Transverse colon (tissue), 4 donors: ENCODE results near the gene IPO5. TPM values are rescaled to one million over a fixed set of nuclear protein-coding genes. Genes with fewer than 3 reads are reported as not detected.

Source experiments
- DNase-seq: peaks from one replicate; pipeline ENCODE4 v3.0.0-alpha.2; 2019
- H3K27ac ChIP-seq, 4 donors: fragments of 200-600 bp; sonication (generic); 2 replicates each; pipeline ENCODE4 v1.5.1; 2016 to 2018; ENCODE audit warnings: inconsistent platforms in 4 of 4
- H3K27me3 ChIP-seq: fragments of 200-600 bp; sonication (generic); 2 replicates; pipeline ENCODE4 v1.5.1; 2017; ENCODE audit warnings: inconsistent platforms
- H3K36me3 ChIP-seq, 4 donors: fragments of 200-600 bp; sonication (generic); 2 replicates each; pipeline ENCODE4 v1.5.1; 2017 to 2019; ENCODE audit warnings: inconsistent platforms in 4 of 4
- H3K4me1 ChIP-seq, 4 donors: fragments of 200-600 bp; sonication (generic); 2 replicates each; pipeline ENCODE4 v1.5.1; 2017 to 2020; ENCODE audit warnings: inconsistent platforms in 4 of 4
- H3K4me3 ChIP-seq, 4 donors: fragments of 200-600 bp; sonication (generic); 1 replicate in 1 of 4; 2 replicates in 3 of 4; pipeline versions ENCODE4 v1.5.1 to v1.6.1; 2017 to 2019; ENCODE audit warnings: inconsistent platforms in 4 of 4
- H3K9me3 ChIP-seq, 2 donors: fragments of 200-600 bp; sonication (generic); 2 replicates each; pipeline ENCODE4 v1.5.1; 2017 to 2019; ENCODE audit warnings: inconsistent platforms in 2 of 2
- EP300 ChIP-seq: sonication (generic); formaldehyde crosslinking; IDR thresholded peaks from one replicate; pipeline ENCODE4 v1.6.1; 2017; ENCODE audit warnings: antibody characterized with exemption, low read depth
- POLR2A ChIP-seq: fragments of 450-650 bp; IDR thresholded peaks from one replicate; pipeline ENCODE4 v1.6.1; 2016; ENCODE audit warnings: antibody characterized with exemption, mild to moderate bottlenecking, moderate library complexity
- POLR2AphosphoS5 ChIP-seq, 3 donors: sonication (generic); formaldehyde crosslinking; IDR thresholded peaks; one replicate each; pipeline ENCODE4 v1.6.1; 2016; ENCODE audit warnings: antibody characterized with exemption in 3 of 3
- WGBS, 2 donors: methylation state at CpG; one replicate each; pipeline ENCODE4 v1.1.5; 2018; ENCODE audit warnings: low coverage in 1 of 2; 5-methylcytosine and 5-hydroxymethylcytosine counted together
- in situ Hi-C, 4 donors: fragments of 200-750 bp; cut with MboI; loops; one replicate each; pipeline versions ENCODE4 v1.15.0 to v1.15.1; 2017; ENCODE audit warnings: low sequenced_read_pairs in 3 of 4, low pct_ligation_motif_present in 1 of 4, low pct_unique_long_range_greater_than_20kb in 1 of 4
- intact Hi-C: fragments of 100-400 bp; cut with DNase I; formaldehyde crosslinking; loops from one replicate; pipeline ENCODE4 v1.15.1; 2023; ENCODE audit warnings: low total_unique reads
- total RNA-seq, 4 donors: library from RNA; depleted of rRNA; stranded (reverse); fragments of >200 nt; gene quantifications; one replicate each; pipeline ENCODE4 v1.1.0, GENCODE V29; 2016
- TF ChIP-seq, protein P1 (sequence below), 5 experiments: fragments of 200-600 bp in 3 of 5; fragments of 450-650 bp in 2 of 5; sonication (generic) in 3 of 5; IDR thresholded peaks; 1 replicate in 2 of 5; 2 replicates in 3 of 5; pipeline ENCODE4 v1.5.1; 2016 to 2017; ENCODE audit warnings: antibody characterized with exemption in 5 of 5, inconsistent platforms in 3 of 5, mild to moderate bottlenecking in 2 of 5, moderate library complexity in 1 of 5

The IPO5 gene
- total RNA-seq, 4 donors from 2014 or later = 18.3 to 114 (median 51.9) TPM

DNA sequence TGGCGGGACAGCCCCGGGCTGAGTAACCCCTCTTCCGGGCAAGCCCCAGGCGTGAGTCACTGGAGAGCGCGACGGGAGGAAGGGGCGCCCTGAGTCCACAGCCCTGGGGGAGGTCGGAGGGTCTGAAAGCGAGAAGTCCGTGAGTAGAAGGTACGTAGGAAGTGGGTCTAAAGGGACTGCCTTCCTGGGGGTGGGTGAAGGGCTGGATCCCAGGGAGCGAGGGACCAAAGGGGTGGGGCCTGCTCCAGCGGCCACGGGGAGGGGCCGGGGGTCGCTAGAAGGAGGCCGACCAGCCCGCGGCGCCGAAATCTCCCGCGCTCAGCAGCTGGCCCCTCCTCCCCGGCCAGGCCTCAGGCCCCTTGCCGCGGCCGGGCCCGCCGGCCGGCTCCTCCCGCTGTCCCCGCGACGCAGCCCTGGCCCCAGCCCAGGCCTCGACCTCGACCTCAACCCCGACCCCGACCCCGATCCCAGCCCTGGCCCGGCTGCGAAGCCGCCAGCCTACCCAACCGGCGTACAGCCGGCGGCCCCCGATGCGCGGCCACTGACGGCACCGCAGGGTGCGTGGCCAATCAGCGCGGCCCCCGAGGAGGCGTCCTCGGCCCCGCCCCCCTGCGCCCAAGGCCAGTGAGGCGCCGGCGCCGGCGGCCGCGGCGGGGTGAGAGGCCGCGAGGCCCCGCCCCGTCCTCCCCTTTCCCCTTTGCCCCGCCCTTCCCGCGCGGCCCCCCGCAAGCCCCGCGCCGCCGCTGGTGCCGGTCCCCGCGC lies 22.6 kb downstream of the IPO5 start:
- Histone ChIP-seq H3K9me3 (no peaks in the 10 kb centered on the region), H3K4me3 (peak overlapping the region; percentile 55 to 93 (median 73)), H3K27me3 (no peaks in the 10 kb centered on the region), H3K27ac (peak overlapping the region; percentile 86 to 96 (median 94)), H3K4me1 (peaks cover 10 to 29% (median 25%) of the 10 kb centered on the region in 4 donors), H3K36me3 (no peaks in the 10 kb centered on the region)
- in situ Hi-C loops = no loop called here
- TF ChIP-seq, protein P1, sequence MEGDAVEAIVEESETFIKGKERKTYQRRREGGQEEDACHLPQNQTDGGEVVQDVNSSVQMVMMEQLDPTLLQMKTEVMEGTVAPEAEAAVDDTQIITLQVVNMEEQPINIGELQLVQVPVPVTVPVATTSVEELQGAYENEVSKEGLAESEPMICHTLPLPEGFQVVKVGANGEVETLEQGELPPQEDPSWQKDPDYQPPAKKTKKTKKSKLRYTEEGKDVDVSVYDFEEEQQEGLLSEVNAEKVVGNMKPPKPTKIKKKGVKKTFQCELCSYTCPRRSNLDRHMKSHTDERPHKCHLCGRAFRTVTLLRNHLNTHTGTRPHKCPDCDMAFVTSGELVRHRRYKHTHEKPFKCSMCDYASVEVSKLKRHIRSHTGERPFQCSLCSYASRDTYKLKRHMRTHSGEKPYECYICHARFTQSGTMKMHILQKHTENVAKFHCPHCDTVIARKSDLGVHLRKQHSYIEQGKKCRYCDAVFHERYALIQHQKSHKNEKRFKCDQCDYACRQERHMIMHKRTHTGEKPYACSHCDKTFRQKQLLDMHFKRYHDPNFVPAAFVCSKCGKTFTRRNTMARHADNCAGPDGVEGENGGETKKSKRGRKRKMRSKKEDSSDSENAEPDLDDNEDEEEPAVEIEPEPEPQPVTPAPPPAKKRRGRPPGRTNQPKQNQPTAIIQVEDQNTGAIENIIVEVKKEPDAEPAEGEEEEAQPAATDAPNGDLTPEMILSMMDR (IDR thresholded peaks at IDR 0.05) = peak in 1 of 5 experiments; percentile 14
- no peak for TF ChIP-seq EP300
- TF ChIP-seq POLR2A = peak; percentile 67
- TF ChIP-seq POLR2AphosphoS5 (IDR thresholded peaks at IDR 0.05) = peak; percentile 44 to 93 (median 89)
- intact Hi-C loops = no loop called here
- 0 to 2% methylated on average over 29 to 34 of the region's 84 CpGs for WGBS, 2 donors
- peak; percentile 93 for DNase-seq

DNA sequence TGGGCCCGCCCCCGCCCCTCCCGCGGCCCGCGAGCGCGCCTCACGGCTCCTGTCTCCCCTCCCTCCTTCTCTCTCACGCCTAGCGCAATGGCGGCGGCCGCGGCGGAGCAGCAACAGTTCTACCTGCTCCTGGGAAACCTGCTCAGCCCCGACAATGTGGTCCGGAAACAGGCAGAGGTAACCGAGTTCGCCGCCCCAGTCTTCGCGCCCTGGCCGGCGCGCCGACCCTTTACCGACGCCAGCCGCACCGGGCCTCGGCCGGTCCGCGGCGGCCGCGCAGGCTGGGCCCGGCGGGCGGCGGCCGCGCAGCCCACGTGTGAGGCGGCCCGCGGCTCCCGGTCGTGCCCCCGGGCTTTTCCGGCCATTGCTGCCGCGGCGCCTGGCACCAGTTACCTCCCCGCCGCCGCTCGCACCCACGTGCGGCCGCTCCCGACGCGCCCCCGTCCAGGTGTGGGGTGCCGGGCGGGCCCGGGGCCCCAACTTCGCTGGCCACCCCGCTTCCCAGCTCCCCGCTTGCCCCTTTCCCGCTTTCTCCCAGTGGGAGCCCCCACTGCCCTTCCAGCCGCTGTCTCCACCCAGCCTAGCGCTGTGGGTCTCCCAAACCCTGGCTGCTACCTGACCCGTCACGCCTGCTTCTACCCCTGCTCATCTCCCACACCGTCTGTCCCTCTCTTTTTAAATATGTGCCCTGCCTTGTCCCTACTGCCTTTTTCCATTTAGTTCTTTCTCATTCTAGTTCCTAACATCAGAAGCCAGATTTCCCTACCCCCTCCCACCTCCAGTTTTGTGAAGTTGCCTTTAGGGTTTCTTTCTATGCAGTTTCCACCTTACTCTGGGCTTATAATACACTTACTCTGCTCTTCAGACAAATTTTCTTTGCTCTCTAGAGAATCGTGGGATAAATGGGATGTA lies 23.4 kb downstream of the IPO5 start:
- intact Hi-C loops = no loop called here
- H3K4me1 ChIP-seq = peaks cover 10 to 30% (median 25%) of the 10 kb centered on the region in 4 donors
- H3K27ac ChIP-seq = peak overlapping the region; percentile 86 to 96 (median 94)
- 1 to 2% methylated on average over 6 to 19 of the region's 79 CpGs for WGBS, 2 donors
- in situ Hi-C loops = no loop called here
- DNase-seq = peak; percentile 16
- peak overlapping the region; percentile 56 to 96 (median 92) for H3K4me3 ChIP-seq
- no peak for TF ChIP-seq POLR2AphosphoS5 (IDR thresholded peaks at IDR 0.05)
- no peak for TF ChIP-seq POLR2A
- no peak for TF ChIP-seq EP300
- TF ChIP-seq, protein P1 (IDR thresholded peaks at IDR 0.05) = no peak
- no peaks in the 10 kb centered on the region for H3K9me3 ChIP-seq
- H3K36me3 ChIP-seq = no peaks in the 10 kb centered on the region
- no peaks in the 10 kb centered on the region for H3K27me3 ChIP-seq

DNA sequence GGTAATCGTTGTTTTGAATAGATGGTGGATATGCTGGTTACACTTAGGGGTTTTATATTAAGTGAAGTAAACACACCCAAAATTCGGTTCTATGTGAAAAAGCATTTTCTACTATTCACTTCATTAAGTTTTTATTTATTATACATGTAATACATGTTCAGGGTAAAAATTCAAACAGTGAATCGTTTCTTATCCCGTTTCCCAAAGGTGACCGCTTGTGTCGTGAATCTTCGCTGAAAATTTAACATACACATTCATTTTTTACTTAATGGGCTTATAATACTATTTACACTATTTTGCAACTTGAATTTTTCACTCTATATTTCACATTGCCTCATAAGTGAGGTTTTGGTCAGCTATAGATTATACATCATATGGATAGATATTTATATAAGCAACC lies 24.5 kb downstream of the IPO5 start:
- in situ Hi-C loops = no loop called here
- Histone ChIP-seq H3K27ac (peak overlapping the region in 2 of 4 donors; percentile 94 to 95), H3K36me3 (no peaks in the 10 kb centered on the region), H3K9me3 (no peaks in the 10 kb centered on the region), H3K4me1 (peaks cover 10 to 30% (median 25%) of the 10 kb centered on the region in 4 donors), H3K4me3 (peak overlapping the region in 1 of 4 donors; percentile 90), H3K27me3 (no peaks in the 10 kb centered on the region)
- TF ChIP-seq POLR2AphosphoS5 (IDR thresholded peaks at IDR 0.05) (no peak), EP300 (no peak), POLR2A (no peak)
- TF ChIP-seq, protein P1 (IDR thresholded peaks at IDR 0.05) = no peak
- WGBS, 2 donors = 72 to 77% methylated on average over 7 of the region's 7 CpGs
- no peak for DNase-seq
- intact Hi-C loops = no loop called here

DNA sequence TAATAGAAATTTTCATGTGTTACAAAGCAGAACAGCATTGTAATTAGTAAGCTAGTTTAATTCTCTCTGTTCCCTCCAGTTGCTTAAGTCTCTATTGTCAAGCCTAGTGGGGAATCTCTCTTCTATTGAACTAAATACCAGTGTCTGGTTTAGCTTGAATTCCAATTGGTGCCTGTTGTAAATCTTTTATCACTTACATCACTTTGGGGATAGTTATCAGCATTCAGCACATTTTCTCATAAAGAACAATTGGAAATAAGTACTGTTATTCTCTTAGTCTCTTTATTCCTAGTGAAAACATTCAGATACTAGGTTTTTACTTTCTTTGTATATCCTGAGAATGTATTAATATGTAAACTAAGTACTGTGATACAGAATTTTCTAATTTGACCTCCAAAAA lies 25.2 kb downstream of the IPO5 start:
- Histone ChIP-seq H3K4me1 (peaks cover 10 to 30% (median 25%) of the 10 kb centered on the region in 4 donors), H3K27me3 (no peaks in the 10 kb centered on the region), H3K27ac (no peak overlapping the region), H3K36me3 (peaks cover 0 to 4% (median 0%) of the 10 kb centered on the region in 4 donors), H3K4me3 (no peak overlapping the region), H3K9me3 (no peaks in the 10 kb centered on the region)
- DNase-seq = no peak
- TF ChIP-seq, protein P1 (IDR thresholded peaks at IDR 0.05) = no peak
- TF ChIP-seq POLR2A (no peak), EP300 (no peak), POLR2AphosphoS5 (IDR thresholded peaks at IDR 0.05) (no peak)
- intact Hi-C loops (no loop called here), in situ Hi-C loops (no loop called here)
